ENCODE measurements around the gene HEXD.

The HEXD gene

DNA sequence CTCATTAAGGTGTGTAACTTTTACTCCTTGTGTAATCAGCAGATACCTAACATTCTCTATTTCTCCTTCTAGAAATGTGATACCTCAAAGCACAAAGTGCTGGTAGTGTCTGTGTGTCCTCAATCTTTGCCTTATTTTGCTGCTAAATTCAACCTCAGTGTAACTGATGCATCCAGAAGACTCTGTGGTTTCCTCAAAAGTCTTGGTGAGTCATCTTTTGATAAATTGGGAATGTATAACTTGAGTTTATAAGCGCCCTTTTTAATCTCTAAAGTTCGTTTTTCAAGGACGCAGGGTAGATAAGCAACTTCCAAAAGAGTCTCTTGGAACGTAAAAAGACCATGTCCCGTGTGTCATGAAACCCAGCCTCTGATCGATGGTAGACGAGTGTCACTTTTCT is 50.5 kb downstream of the HEXD start:
- H3K27ac ChIP-seq: no peak overlapping the region
- H3K27me3 ChIP-seq: no peaks in the 10 kb centered on the region
- TF ChIP-seq CTCF (IDR thresholded peaks at IDR 0.05): no peak
- peaks cover 93% of the 10 kb centered on the region for H3K36me3 ChIP-seq
- no peaks in the 10 kb centered on the region for H3K9me3 ChIP-seq
- H3K4me3 ChIP-seq (ENCODE audit: low read depth in 1 of 2, low read length in 1 of 2): no peak overlapping the region
- peaks cover 5 to 8% of the 10 kb centered on the region in 2 experiments for H3K4me1 ChIP-seq (ENCODE audit: control insufficient read depth in 1 of 2, insufficient read depth in 1 of 2, low read depth in 1 of 2, low read length in 1 of 2)

GRCh38 chr17:82470065-82470464 is 51.9 kb downstream of the HEXD start:
- TF ChIP-seq CTCF (IDR thresholded peaks at IDR 0.05): no peak
- Histone ChIP-seq H3K4me3 (ENCODE audit: low read depth in 1 of 2, low read length in 1 of 2) (no peak overlapping the region), H3K27ac (no peak overlapping the region), H3K27me3 (no peaks in the 10 kb centered on the region), H3K4me1 (ENCODE audit: control insufficient read depth in 1 of 2, insufficient read depth in 1 of 2, low read depth in 1 of 2, low read length in 1 of 2) (peaks cover 5 to 8% of the 10 kb centered on the region in 2 experiments), H3K36me3 (peaks cover 93% of the 10 kb centered on the region), H3K9me3 (no peaks in the 10 kb centered on the region)

DNA sequence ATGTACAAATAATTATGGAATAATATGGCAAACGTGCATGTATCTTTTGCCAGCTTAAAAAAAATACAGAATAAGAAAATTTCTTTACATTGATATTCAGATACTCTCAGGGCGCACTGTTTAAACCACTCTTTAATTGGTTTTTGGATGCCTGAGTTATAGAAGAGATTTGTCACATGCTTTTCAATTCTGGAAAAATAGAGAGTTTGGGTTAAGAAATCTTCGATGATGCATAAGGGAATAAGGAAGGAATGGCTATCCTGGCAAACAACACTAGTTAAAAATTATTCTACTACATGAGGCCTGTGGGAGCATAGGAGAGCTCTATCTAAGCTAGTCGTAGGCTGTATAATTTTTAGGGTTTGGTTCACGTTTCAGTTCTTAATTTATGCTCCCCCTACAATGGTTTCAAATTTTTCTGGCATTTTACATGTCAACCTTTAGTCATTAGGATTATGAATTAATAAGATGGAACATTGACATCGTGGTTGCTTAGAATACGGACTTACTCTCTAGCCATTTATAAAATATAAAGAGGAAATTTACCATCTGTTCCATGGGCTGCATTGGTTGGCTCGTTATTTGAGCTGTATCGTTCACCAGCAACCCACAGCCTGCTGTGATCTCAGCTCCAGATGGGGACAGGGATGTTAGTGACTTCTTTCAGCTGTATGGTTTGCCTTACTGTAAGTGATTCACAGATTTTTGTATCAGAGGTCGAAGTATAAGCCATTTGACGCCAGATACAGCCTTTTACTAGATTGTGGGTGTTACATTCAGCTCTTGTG is 56.3 kb downstream of the HEXD start:
- TF ChIP-seq CTCF (IDR thresholded peaks at IDR 0.05): no peak
- Histone ChIP-seq H3K4me3 (ENCODE audit: low read depth in 1 of 2, low read length in 1 of 2) (no peak overlapping the region), H3K9me3 (no peaks in the 10 kb centered on the region), H3K27me3 (no peaks in the 10 kb centered on the region), H3K36me3 (peaks cover 93% of the 10 kb centered on the region), H3K27ac (no peak overlapping the region), H3K4me1 (ENCODE audit: control insufficient read depth in 1 of 2, insufficient read depth in 1 of 2, low read depth in 1 of 2, low read length in 1 of 2) (peaks cover 8 to 11% of the 10 kb centered on the region in 2 experiments)

- H3K27ac ChIP-seq: no peak overlapping the region
- TF ChIP-seq CTCF (IDR thresholded peaks at IDR 0.05): no peak
- no peak overlapping the region for H3K4me3 ChIP-seq (ENCODE audit: low read depth in 1 of 2, low read length in 1 of 2)
- H3K4me1 ChIP-seq (ENCODE audit: control insufficient read depth in 1 of 2, insufficient read depth in 1 of 2, low read depth in 1 of 2, low read length in 1 of 2): peaks cover 8 to 11% of the 10 kb centered on the region in 2 experiments
- H3K27me3 ChIP-seq: no peaks in the 10 kb centered on the region
- H3K9me3 ChIP-seq: no peaks in the 10 kb centered on the region
- H3K36me3 ChIP-seq: peaks cover 94% of the 10 kb centered on the region
Measured at GRCh38 chr17:82475458-82475857, 57.3 kb downstream of the HEXD start.

DNA sequence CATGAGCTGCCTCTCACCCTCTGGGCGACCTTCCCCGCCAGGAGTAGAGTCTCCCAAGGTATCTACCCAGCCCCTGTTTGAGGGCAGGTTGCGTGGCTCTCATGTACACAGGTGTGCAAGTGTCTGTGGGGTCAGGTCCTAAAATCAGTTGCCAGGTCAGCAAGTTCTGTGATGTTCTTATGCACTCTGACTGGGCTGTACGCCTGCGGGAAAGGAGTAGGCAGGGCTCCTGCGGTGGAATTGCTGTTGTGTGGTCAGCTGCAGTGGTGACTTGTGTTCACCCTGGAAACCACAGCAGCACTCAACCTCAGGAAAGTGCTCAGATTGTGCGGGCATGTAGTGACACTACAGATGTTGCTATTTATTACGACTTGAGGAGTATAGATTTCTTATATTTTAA is 59.8 kb downstream of the HEXD start:
- H3K9me3 ChIP-seq: no peaks in the 10 kb centered on the region
- peaks cover 0 to 6% of the 10 kb centered on the region in 2 experiments for H3K4me1 ChIP-seq (ENCODE audit: control insufficient read depth in 1 of 2, insufficient read depth in 1 of 2, low read depth in 1 of 2, low read length in 1 of 2)
- H3K4me3 ChIP-seq (ENCODE audit: low read depth in 1 of 2, low read length in 1 of 2): no peak overlapping the region
- no peak overlapping the region for H3K27ac ChIP-seq
- H3K27me3 ChIP-seq: no peaks in the 10 kb centered on the region
- TF ChIP-seq CTCF (IDR thresholded peaks at IDR 0.05): no peak
- H3K36me3 ChIP-seq: peaks cover 100% of the 10 kb centered on the region

Measured in neutrophil (primary cell).